ENCODE measurements around the gene SLC25A30.

The SLC25A30 gene, protein sequence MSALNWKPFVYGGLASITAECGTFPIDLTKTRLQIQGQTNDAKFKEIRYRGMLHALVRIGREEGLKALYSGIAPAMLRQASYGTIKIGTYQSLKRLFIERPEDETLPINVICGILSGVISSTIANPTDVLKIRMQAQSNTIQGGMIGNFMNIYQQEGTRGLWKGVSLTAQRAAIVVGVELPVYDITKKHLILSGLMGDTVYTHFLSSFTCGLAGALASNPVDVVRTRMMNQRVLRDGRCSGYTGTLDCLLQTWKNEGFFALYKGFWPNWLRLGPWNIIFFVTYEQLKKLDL

DNA sequence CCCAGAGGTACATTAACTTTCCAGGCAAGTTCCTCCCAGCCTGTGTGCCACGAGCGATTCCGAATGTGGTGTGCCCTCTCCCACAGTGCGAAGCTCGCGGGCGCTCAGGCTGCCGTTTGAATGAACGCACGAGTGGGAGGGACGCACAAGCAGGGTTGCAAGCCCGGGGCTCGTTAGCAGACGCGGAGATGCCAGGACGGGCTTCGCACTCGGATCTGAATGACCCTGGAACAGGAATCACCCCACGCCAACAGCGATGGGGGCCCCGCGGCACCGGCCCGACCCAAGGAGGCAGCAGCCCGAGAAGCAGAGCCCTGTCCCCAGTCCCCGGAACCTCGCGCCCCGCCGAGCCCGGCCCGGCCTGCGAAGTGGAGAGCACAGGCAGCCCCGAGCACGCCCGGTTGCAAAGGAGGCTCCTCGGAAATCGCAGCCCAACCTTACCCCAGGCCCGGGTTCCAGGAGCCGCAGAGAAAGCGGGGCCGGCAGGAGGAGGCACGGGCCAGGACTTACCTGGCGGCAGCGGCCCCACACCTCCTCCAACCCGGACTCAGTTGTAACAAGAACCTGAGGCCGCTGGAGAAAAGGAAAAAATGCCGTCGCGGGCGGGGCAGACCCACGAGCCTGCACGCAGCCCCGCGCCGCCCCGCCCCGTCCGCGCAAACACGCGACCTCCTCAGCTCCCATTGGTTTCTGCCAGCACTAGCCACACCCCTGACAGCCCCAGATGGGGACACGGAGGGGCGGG is at the start of gene SLC25A30:
Gene SLC25A30 (minus strand): TSS at position 584 of the 745 bp plus-strand sequence. CDS start 6,948 bp downstream, outside the sequence.
- peak; percentile 91 for DNase-seq

GRCh38 chr13:45466359-45466758 is 48.2 kb upstream of the SLC25A30 start:
- DNase-seq: no peak

- peak; percentile 97 for DNase-seq
These were observed 46.7 kb upstream of the SLC25A30 start, which contains the start of gene COG3 for GRCh38 chr13:45464687-45465453. Gene COG3 (plus strand): TSS chr13:45464939. CDS start chr13:45465037, 98 bp downstream.

DNA sequence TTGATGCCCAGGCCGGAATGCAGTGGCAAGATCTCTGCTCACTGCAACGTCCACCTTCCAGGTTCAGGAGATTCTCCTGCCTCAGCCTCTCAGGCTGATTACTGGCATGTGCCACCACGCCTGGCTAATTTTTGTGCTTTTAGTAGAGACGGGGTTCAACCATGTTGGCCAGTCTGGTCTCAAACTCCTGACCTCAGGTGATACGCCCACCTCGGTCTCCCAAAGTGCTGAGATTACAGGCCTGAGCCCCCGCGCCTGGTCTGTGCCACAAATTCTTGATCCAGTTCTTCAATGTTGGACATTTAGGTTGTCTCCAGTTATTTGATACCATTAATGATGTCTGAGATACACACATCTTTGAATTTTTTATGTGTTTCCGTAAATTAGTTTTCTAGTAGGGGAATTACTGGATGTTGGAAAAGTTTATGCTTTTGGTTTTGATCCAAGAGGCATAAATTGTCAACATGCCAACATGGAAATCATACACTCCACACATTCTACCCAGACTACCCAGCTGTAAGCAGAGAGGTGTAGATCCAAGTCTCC is 46.0 kb upstream of the SLC25A30 start:
- no peak for DNase-seq

- no peak for DNase-seq
These were observed 38.2 kb upstream of the SLC25A30 start for GRCh38 chr13:45456196-45456972.

- no peak for DNase-seq
These were observed 36.0 kb upstream of the SLC25A30 start for GRCh38 chr13:45454204-45454603.

GRCh38 chr13:45451282-45451681 is 33.1 kb upstream of the SLC25A30 start:
- no peak for DNase-seq

DNA sequence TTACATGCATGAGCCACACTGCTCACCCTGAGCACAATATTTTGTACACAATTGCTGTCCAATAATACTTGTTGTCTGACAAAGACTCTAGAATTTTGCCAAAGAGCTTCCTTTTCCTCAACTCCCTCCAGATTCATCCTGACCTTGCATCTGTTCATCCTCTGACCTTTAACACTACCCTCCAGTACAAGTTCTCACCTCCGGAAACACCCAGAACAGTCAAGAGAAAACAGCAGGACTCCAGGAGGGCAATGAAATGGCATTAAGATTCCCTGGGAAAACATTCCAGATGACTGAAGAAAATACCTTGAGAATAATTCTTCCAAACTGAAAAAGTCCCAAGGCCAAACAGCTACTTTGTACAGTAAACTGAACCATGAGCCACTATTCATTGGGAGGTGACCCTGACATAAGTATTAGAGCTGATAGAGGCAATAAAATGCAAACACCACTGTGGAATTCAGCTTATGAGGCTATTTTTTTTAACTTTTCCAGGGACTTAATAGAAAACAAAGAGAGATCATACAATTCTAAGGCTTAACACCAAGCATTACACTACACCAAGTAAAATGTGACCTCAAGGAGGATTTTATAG is 30.9 kb upstream of the SLC25A30 start:
- no peak for DNase-seq

GRCh38 chr13:45447050-45447661 is 29.0 kb upstream of the SLC25A30 start:
- DNase-seq: no peak

GRCh38 chr13:45446181-45446580 is 28.0 kb upstream of the SLC25A30 start:
- DNase-seq: no peak

DNA sequence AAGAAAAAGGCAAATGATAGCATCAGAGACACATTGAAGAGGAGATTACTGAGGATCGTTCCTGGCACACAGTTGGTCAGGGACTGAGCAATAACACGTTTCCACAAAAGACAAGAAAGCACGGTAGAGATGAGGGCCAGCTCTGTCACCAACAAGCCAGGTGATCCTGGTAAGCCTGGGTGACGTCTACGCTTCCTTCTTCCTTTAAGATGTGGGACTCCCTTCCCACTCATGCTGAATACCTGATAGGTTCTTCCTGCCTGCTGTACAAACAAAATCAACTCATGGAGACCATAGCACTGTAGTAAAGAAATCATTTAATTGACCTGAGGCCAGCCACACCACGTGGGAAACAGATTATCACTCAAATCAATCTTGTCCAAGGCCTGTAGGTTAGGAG is 26.9 kb upstream of the SLC25A30 start:
- DNase-seq: no peak

DNA sequence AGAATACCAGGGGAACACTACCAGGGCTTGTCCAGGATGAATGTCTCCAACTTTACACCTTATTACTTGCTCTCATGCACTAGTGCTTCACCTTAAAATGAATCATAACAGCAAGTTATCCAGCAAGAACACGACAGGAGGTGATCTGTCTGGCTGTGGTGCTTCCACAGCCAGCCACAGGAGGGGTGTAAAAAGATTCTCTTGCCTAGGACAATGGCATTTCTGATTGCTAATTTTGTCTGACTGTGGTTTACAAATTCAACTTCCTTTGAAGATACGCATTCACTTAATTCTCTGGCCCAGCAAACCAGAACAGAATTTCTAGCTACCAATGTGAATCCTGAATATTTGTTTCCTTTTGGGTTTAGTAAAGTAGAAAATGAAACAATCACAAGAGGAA is 23.5 kb upstream of the SLC25A30 start:
- DNase-seq: no peak

DNA sequence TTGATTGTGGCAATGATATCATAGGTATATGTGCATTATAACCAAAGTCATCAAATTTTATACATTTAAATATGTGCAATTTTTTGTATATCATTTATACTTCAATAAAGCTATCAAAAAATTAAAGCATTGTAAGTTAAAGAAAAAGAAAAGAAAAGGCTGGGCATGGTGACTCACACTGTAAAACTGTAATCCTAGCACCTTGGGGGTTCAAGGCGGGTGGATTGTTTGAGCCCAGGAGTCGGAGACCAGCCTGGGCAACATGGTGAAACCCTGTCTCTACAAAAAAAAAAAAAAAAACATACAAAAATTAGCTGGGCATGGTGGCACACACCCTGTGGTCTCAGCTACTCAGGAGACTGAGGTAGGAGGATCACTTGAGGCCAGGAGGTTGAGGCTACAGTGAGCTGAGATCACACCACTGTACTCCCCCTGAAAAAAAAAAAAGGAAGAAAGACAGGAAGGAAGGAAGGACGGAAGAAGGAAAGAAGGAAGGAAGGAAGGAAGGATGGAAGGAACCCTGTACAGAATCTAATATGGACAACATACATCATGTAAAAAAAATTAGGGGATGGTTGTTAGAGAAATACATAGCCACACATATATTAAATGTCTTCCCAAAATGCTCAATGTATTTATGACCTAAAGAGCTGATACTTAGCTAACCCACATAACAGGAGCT is 21.7 kb upstream of the SLC25A30 start:
- DNase-seq: no peak

GRCh38 chr13:45439008-45439407 is 20.8 kb upstream of the SLC25A30 start:
- DNase-seq: no peak

- DNase-seq: no peak
These were observed 19.8 kb upstream of the SLC25A30 start for GRCh38 chr13:45437947-45438346.

- DNase-seq: no peak
These were observed 18.8 kb upstream of the SLC25A30 start for GRCh38 chr13:45436953-45437352.

DNA sequence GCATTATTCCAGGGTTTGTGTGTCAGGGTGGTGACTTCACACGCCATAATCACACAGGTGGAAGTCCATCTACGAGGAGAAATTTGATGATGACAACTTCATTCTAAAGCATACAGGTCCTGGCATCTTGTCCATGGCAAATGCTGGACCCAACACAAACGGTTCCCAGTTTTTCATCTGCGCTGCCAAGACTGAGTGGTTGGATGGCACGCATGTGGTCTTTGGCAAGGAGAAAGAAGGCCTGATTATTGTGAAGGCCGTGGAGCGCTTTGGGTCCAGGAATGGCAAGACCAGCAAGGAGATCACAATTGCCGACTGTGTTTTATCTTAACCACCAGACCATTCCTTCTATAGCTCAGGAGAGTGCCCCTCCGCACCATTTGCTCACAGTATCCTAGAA is 18.2 kb upstream of the SLC25A30 start:
- no peak for DNase-seq

GRCh38 chr13:45434556-45435371 is 16.6 kb upstream of the SLC25A30 start:
- DNase-seq: no peak

- no peak for DNase-seq
These were observed 15.2 kb upstream of the SLC25A30 start for GRCh38 chr13:45433381-45433790.

Data from CD4-positive, alpha-beta T cell treated with Interleukin-21 for 1 hour (primary cell).